ENCODE data around the gene WDFY2.

Gene WDFY2

GRCh38 chr13:51780099-51780498 lies 195.8 kb downstream of the WDFY2 start:
- Histone ChIP-seq H3K4me3 (ENCODE audit: low read length) (no peak overlapping the region), H3K9ac (ENCODE audit: low read length) (no peak overlapping the region), H2AFZ (ENCODE audit: low read depth, low read length) (no peak overlapping the region), H3K79me2 (ENCODE audit: low read length) (no peaks in the 10 kb centered on the region), H4K20me1 (ENCODE audit: insufficient read depth, low read length) (no peaks in the 10 kb centered on the region), H3K4me2 (ENCODE audit: low read length) (no peak overlapping the region), H3K36me3 (replicated peaks; ENCODE audit: low read depth, low read length) (no peaks in the 10 kb centered on the region), H3K9me3 (ENCODE audit: insufficient read depth, low read length) (no peaks in the 10 kb centered on the region), H3K4me1 (ENCODE audit: low read length) (peaks cover 13% of the 10 kb centered on the region), H3K27ac (ENCODE audit: low read length) (no peak overlapping the region), H3K27me3 (ENCODE audit: low read depth, low read length) (no peaks in the 10 kb centered on the region)
- TF ChIP-seq EZH2phosphoT487 (IDR thresholded peaks at IDR 0.05; ENCODE audit: low read depth) (no peak), CTCF (IDR thresholded peaks at IDR 0.05; ENCODE audit: low read depth, low read length) (no peak)

DNA sequence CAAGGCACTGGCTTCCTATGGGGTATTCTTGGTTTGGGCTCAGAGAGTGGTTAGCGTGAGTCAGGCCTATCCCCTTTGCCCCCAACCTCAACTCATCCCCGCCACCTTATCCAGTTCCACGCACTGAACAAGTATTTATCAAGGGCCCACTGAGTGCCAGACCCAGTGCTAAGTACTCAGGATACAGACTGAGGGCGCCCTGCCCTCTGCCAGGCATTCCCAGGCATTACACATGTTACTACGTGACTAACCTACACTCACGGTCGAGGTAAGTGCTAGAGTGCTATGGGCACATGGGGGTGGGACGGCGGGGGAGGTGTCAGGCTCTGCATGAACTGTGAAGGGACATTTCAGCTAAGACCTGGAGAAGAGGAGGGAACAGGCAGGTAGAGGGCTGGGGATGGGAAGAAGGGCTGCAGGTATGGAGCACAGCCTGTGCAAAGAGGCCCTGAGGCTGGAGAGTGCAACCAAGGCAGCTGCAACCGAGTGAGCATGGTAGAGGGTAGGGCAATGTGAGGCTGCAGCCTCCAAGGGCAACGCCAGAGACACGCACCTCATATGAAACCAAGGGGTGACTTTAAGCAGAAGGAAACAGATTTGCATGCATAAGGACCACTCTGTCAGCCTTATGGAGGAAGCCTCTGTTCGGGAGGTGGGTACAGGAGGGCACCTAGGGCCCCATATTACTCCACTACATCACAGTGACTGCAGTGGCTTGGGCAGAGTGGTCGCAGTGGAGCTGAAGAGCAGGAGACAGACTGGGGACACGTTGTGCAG lies 197.2 kb downstream of the WDFY2 start:
- peak overlapping the region; percentile 5 for H2AFZ ChIP-seq (ENCODE audit: low read depth, low read length)
- no peaks in the 10 kb centered on the region for H3K36me3 ChIP-seq (replicated peaks; ENCODE audit: low read depth, low read length)
- H3K79me2 ChIP-seq (ENCODE audit: low read length) = no peaks in the 10 kb centered on the region
- no peaks in the 10 kb centered on the region for H3K9me3 ChIP-seq (ENCODE audit: insufficient read depth, low read length)
- H3K9ac ChIP-seq (ENCODE audit: low read length) = no peak overlapping the region
- H3K4me1 ChIP-seq (ENCODE audit: low read length) = peaks cover 13% of the 10 kb centered on the region
- H3K27ac ChIP-seq (ENCODE audit: low read length) = no peak overlapping the region
- TF ChIP-seq EZH2phosphoT487 (IDR thresholded peaks at IDR 0.05; ENCODE audit: low read depth) = no peak
- TF ChIP-seq CTCF (IDR thresholded peaks at IDR 0.05; ENCODE audit: low read depth, low read length) = peak; percentile 85
- H3K27me3 ChIP-seq (ENCODE audit: low read depth, low read length) = no peaks in the 10 kb centered on the region
- no peaks in the 10 kb centered on the region for H4K20me1 ChIP-seq (ENCODE audit: insufficient read depth, low read length)
- H3K4me3 ChIP-seq (ENCODE audit: low read length) = peak overlapping the region; percentile 21
- peak overlapping the region; percentile 50 for H3K4me2 ChIP-seq (ENCODE audit: low read length)

- Histone ChIP-seq H3K27me3 (ENCODE audit: low read depth, low read length) (no peaks in the 10 kb centered on the region), H4K20me1 (ENCODE audit: insufficient read depth, low read length) (no peaks in the 10 kb centered on the region), H2AFZ (ENCODE audit: low read depth, low read length) (no peak overlapping the region), H3K27ac (ENCODE audit: low read length) (no peak overlapping the region), H3K4me1 (ENCODE audit: low read length) (peaks cover 13% of the 10 kb centered on the region), H3K79me2 (ENCODE audit: low read length) (no peaks in the 10 kb centered on the region), H3K4me3 (ENCODE audit: low read length) (no peak overlapping the region), H3K9ac (ENCODE audit: low read length) (no peak overlapping the region), H3K36me3 (replicated peaks; ENCODE audit: low read depth, low read length) (no peaks in the 10 kb centered on the region), H3K9me3 (ENCODE audit: insufficient read depth, low read length) (no peaks in the 10 kb centered on the region), H3K4me2 (ENCODE audit: low read length) (peak overlapping the region; percentile 50; the same call in 1 of the 2 replicates)
- TF ChIP-seq EZH2phosphoT487 (IDR thresholded peaks at IDR 0.05; ENCODE audit: low read depth) (no peak), CTCF (IDR thresholded peaks at IDR 0.05; ENCODE audit: low read depth, low read length) (no peak)
These were observed 197.9 kb downstream of the WDFY2 start for GRCh38 chr13:51782026-51782710.

DNA sequence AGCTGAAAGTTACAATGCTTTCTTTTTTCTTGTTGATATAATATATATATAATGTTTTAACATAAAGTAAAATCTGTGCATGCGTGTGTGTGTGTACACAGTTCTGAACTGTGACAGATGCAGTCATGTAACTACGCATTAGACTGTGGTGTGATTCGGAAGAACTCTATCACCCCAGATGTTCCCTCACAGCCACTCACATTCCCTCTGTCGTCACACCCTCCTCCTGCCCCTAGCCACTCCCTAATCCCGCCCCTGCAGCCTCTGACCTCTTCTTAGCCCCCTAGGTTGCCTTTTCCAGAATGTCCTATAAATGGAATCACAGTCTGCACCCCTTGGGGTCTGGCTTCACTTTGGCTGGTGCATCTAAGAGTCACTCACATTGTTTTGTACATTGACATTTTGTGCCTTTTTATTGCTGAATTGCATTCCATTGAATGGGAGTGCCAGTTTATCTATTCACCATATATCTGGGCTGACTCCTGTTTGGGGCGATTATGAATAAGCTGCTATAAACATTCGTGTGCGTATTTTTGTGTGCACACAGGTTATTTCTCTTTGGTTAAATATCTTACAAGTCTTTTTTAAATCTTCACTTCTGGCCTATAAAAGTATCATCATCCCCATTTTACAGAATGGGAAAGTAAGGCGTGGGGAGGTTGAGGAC lies 199.3 kb downstream of the WDFY2 start:
- Histone ChIP-seq H3K4me2 (ENCODE audit: low read length) (no peak overlapping the region), H3K27ac (ENCODE audit: low read length) (no peak overlapping the region), H3K4me3 (ENCODE audit: low read length) (no peak overlapping the region), H3K79me2 (ENCODE audit: low read length) (no peaks in the 10 kb centered on the region), H3K9ac (ENCODE audit: low read length) (no peak overlapping the region), H3K9me3 (ENCODE audit: insufficient read depth, low read length) (no peaks in the 10 kb centered on the region), H3K27me3 (ENCODE audit: low read depth, low read length) (no peaks in the 10 kb centered on the region), H4K20me1 (ENCODE audit: insufficient read depth, low read length) (no peaks in the 10 kb centered on the region), H3K4me1 (ENCODE audit: low read length) (peaks cover 13% of the 10 kb centered on the region), H2AFZ (ENCODE audit: low read depth, low read length) (no peak overlapping the region), H3K36me3 (replicated peaks; ENCODE audit: low read depth, low read length) (no peaks in the 10 kb centered on the region)
- TF ChIP-seq EZH2phosphoT487 (IDR thresholded peaks at IDR 0.05; ENCODE audit: low read depth) = no peak
